Activated CD8-positive, alpha-beta memory T cell treated with anti-CD3 and anti-CD28 coated beads for 24 hours (primary cell): ENCODE measurements around the gene SLC16A7.
"Not testable (repeated sequence)": the region's sequence is repeated elsewhere in the genome, so short reads cannot be mapped to it uniquely, and the experiment has no call there.

Experiments
- DNase-seq: peaks from one replicate; pipeline ENCODE4 v3.0.0-alpha.2; 2020

The SLC16A7 gene, protein sequence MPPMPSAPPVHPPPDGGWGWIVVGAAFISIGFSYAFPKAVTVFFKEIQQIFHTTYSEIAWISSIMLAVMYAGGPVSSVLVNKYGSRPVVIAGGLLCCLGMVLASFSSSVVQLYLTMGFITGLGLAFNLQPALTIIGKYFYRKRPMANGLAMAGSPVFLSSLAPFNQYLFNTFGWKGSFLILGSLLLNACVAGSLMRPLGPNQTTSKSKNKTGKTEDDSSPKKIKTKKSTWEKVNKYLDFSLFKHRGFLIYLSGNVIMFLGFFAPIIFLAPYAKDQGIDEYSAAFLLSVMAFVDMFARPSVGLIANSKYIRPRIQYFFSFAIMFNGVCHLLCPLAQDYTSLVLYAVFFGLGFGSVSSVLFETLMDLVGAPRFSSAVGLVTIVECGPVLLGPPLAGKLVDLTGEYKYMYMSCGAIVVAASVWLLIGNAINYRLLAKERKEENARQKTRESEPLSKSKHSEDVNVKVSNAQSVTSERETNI

DNA sequence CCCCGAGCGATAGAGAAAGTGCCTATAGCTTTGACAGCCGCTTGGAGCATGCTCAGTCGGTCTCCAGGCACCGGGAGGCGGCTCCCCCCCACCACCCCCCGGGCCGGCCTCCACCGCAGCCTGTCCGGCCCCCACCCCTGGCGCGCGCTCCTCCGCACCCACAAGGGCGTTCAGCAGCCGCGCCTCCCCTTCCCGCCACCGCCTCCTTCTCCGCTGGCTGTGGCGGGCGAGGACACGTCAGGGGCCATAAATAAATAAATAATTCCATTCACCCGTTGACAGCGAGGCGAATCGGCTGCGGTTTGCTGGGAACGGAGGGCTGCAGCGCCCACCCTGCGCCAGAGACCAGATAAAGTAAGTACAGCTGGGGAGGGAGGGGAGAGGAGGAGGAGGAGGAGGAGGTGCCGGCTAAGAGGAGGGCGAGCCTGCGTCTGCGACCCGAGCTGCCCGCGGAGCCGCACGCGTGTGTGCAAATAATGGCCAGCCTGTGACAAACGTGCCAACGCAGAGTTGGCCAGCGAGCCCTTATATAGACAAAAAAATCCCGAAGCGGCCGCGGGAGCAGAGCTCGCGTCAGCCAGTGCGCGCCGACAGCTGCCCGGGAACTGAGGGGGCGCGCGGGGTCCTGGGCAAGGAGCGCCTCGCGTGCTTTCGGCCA, at the start of gene SLC16A7:
TSS of gene SLC16A7 (plus strand) at position 147 of the 658 bp plus-strand sequence. CDS start 108,773 bp downstream, outside the sequence.
- peak; percentile 91 for DNase-seq

DNA sequence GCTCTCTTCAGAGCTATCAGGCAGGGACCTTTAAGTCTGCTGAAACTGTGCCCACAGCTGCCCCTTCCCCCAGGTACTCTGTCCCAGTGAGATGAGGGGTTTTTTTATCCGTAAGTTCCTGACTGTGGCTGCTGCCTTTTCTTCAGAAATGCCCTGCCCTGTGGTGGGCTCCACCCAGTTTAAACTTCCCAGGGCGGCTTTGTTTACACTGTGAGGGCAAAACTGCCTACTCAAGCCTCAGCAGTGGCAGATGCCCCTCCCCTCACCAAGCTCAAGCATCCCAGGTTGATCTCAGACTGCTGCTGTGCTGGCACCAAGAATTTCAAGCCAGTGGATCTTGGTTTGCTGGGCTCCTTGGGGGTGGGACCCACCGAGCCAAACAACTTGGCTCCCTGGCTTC, 46.9 kb upstream of the SLC16A7 start:
- DNase-seq, result no peak

DNA sequence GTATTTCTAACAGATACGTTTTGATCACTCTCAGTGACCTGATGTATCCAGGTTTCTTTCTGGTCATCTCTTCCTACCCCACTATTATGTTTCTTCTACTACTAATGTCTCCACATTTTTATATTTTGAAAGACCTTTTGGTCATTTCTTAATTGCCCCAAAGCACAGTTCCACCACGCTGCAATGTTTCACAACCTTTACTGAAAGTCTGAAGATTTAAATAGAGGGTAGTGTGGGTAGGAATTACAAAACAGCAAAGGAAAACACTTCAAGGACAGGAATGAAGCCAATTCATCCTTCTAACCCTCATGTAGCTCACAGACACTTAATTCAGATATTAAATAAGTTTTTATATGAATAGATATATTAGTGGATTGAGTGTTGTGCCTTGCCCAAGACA, 36.1 kb upstream of the SLC16A7 start:
- no peak for DNase-seq

DNA sequence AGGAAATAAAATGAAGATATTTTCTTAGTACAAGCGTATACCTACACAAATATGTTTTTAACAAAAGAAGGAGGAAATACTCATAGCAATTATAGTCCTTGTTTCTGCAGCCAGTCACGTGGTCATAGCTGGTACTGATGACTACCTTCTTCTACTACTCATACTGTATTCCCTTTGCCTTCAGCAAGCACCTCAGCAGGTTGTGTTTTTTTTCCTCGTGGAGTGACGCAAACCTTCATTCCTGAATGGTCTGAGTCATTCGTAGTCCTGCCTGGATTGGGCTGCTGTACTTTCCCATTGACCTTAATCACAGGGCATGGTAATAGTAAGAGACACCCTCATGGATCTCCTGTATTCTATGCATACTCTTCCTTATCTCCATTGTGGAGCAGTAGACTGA, 25.7 kb upstream of the SLC16A7 start:
- no peak for DNase-seq

DNA sequence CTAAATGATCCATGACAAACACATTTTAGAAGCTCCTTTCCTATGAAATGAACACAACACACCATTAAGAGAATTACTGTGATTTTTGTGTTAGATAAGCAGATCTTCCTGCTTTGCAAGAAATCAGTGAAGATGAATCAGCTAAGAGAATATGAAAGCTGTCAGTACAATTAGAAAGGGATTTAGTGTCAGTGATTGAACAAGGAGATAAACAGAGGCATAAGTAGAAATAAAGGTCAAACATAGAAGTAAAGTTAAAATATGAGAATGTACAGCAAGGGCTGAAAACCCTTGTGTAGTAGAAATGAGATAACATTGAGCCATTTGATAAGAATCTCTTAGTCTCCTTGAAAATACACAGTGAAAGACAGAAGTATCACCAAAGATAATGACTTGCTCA, 21.4 kb upstream of the SLC16A7 start:
- no peak for DNase-seq

DNA sequence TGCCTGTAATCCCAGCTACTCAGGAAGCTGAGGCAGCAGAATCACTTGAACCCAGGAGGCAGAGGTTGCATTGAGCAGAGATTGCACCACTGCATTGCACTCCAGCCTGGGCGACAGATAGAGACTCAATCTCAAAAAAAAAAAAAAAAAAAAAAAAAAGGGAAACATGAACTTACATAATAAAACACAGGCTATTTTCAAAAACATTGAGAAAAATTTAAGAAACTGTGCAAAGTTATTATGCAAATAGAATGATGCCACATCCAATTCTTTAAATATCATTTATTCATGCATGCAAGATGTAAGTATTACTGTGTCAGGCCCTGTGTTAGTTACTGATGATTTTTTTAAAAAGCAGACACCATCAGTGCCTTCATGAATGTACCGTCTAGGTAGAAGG, 20.0 kb upstream of the SLC16A7 start:
- DNase-seq, result no peak

DNA sequence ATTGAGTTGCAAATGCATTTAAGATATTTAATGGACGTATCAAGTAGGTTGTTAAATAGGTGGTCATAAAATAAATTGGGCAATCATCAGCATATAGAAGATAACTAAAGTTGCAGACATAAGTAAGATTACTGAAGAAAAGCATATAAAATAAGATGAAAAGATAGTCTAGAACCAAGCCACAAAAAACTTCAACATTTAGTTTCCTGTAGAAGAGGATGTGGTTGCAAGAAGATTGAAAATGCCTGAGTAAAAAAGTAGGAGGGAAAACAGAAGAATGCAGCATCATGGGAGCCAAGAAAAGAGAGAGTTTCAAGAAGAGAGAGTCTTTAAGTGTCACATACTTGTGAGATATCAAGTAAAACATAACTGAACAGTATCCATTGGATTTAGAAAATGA, 17.6 kb upstream of the SLC16A7 start:
- DNase-seq, result no peak

DNA sequence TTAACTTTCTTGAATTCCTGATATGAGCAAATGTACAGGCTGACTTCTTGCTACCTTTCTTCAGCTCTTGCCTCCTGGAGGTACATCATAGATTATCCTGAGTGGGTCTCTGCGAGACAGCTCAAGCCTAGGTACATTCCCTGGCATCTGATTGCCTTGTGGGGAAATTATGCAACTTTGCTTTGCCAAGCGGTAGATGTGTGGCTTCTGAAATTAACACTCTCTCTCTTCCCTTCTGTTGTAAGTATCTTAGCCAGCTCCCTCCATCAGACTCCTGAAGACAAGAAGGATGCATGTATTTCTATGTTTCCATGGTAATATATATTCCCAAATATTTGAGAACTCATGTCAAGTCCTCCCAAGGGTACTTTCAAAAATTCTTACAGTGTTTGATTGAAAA, 16.2 kb upstream of the SLC16A7 start:
- no peak for DNase-seq

DNA sequence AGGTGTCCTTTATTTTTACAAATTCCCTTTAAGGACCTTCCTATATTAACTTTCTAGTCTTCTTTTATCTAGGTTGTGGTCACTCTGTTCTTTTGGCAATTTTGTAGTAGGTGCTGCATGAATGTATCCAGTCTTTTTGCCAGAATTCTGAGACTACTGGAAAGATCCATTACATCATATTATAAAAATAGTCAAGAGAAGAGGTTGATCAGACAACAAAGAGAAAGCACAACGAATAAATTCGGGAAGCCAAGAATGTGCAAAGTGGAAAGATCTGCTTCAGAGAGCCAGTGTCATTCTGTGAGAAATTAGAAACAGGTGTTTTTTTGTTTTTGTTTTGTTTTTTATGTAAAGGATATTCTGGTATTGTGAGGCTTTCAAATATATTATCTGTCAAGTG, 15.8 kb upstream of the SLC16A7 start:
- no peak for DNase-seq

DNA sequence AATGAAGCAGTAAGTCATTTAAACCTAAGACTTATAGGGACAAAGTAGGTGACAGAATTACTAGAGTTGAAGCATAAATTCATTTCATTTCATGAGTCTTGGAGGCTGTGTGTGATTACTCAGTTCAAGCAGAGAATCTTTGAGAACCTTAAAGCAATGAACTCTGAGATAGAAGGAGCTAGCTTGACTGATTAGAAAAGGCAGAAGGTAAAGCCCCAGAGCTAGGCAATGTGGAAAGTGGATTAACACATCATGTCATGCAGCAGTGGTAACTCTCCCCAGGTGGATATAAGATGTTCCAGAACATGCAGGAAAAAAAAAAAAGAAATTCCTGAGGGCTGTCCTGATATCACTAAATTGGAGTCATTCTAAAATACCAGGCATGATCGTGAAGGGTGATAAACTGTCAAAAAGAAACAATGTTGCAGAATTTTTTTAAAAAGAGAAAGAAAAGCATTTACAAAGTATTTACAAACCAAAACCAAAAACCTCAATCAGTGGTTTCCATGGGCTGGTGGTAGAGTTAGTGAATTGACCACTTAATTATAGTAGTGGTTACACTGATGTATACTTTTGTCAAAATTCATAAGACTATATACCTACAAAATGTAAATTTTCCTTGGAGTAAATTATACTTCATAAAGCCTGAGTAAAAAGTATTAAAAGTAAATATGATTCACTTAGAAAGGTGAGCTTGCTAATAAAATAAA, 12.7 kb upstream of the SLC16A7 start:
- no peak for DNase-seq

DNA sequence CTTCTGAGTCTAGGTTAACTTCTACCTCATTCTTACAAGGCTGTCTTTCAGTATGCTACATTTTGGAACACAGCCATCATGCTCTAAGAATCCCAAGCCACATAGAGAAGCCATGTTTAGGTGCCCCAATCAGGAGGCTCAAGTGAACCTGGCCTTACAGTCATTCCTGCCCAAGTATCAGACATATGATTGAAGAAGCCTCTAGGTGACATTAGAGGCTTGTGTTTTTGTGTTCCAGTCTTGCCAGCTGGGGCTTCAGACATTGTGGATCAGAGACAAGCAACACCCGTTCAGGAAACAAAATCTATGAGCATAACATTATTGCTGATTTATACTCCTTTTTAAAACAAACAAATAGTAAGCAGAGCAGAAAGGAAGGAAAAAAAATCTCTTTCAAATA, 8.1 kb upstream of the SLC16A7 start:
- no peak for DNase-seq

DNA sequence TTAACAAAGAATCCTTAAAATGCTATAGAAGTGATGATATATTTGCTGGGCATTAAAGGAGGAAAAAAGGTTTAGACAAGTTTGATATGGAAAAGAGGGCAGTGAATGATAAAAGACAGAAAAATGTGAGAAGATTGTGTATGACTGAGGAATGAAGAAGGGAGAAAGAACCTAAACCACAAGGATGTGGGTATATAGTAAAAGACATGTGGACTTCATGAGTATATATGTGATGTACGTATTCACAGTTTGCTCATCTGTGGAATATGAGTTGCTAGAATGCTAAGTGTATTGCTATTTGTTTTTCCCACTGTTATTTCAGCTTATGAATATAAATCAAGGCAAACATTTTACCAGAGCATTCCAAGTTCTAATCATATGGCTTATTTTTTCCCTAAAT, 2.1 kb upstream of the SLC16A7 start:
- DNase-seq, result no peak

DNA sequence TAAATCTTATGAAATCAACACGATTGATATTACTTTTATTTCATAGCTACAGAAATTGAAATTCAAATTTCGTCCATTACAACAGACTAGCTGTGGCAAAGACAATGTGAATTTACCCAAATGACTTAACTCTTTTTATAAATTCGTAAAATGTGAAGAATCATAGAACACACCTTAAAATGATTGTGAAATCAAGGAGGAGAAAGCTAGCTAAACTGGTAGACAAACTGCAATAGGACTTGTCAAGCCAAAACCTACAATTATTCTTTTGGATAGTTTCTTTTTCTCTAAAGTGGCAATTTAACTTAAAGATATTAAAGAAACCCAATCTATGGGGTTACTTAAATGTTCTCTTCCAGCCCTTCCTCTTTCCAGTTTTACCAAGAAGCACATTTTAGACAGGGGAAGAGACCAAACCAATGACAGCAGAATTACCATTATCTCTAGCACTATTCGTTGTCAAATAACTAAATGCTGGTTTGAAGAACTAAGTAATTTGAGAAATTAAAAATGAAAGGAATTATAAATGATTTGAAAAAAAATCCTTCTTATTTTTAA, 807 bp upstream of the SLC16A7 start:
- DNase-seq, result no peak

DNA sequence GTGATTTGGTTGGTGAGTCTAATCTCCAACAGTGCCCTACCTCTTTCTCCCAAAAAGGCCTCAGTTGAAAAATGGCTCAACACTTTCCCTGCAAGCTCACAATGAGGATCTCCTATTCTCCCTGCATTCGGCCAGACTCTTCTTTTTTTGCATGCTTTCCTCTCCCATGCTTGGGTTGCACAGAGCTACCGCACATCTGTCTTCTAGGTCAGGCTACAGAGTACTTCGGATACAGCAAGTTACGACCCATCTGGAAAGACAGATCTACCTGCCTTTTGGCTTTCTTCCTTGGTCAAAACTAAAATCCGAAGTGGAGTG, 305 bp upstream of the SLC16A7 start:
- DNase-seq, result no peak

DNA sequence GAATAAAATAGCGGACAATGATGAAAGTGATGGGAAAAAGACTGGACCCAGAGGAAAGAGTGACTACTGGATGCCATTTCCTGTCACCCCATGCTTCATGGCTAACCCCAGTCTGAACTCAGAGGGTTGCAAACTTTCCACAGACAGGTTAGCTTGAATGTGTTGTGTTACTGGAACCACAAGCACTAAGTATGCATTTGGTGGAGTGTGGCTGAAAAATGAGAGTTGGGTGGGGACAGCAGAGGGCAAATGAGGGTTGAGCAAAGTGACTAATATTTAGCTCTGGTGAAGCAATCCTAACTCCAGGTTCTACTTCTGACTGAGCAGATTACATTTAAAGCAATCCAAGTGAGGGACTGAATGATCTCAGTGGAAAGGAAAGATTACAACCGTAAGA, 1.6 kb downstream of the SLC16A7 start:
- DNase-seq, result peak; percentile 80

DNA sequence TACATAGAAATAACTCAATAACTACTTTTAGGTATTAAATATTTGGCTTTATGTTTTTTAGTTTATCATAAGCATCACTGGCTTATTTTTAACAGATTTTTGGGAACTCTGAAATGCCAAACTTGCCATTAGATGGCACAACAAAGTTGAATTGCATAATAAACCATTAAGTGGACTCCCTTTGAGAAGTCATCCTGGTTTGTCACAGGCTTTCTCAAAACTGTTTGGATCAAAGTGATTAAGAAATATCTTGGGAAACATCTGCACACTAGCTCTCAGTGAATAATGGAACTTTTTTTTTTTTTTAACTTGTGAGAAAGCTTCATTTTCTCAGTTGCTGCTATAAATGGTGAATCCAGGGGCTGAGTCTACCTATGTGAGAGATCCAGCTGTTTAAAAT, 4.3 kb downstream of the SLC16A7 start:
- no peak for DNase-seq

DNA sequence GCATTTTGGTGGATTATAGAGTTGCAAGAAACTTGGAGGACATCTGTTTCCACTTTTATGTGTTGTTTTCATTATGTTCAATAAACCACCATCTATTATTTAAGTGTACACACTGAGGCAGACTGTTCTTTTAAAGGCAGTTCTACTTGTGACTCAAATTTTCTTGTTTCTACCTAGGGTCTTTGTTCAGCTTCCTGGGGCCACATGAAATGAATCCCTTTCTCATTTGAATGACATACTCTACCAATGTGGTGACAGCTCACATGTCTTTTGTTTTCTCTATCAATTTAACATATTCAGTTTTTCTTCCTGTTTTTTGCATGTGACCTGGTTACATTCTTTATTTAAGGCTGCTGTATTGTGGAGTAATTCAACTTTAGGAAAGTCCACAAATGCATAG, 7.9 kb downstream of the SLC16A7 start:
- no peak for DNase-seq

DNA sequence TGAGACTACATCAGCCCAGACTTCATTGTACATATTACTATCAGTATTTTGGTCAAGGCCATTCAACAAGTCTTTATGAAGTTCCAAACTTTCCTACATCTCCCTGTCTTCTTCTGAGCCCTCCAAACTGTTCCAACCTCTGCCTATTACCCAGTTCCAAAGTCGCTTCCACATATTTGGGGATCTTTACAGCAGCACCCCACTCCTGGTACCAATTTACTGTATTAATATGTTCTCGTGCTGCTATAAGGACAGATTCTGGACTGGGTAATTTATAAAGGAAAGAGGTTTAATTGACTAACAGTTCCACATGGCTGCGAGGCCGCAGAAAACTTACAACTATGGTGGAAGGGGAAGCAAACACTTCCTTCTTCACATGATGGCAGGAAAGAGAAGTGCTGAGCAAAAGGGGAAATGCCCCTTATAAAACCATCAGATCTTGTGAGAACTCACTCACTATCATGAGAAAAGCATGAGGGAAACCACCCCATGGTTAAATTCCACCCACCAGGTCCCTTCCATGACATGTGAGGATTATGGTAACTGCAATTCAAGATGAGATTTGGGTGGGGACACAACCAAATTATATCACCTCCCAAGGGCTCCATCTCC, 17.1 kb downstream of the SLC16A7 start:
- not testable (repeated sequence) for DNase-seq

DNA sequence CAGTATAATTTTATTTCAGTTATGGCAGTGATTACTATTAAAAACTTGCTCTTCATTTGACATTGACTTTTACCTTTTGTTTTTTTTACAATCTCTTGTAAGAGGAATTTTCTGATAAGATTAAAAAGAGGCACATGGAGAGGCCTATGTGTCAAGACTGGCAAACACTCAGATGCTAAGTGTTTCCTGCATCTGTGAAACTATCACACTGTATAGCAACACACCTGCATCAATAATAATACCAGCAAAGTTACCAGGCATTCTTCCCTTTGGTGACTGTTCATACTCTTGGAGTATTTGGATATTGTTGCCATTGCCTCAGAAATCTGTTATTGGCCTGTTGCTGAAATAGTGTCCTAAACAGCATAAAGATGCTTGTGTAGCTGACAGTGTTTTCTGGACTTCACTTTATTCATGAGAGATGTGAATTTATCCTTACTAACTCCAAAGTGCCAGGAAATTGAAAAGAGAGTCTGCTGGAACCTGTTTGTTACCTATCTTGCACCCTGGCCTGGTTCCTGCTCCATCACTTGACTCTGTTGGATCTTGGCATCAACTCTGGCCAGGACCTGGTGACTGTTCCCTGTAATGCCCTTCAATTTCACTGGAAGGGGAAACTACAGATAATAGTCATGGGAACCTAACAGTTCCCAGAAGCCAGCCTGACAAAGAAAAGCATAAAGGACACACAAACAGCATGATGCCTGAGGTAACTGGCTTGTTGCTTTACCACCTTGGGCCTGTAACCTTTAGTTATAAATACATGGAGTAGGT, 19.8 kb downstream of the SLC16A7 start:
- DNase-seq, result no peak

DNA sequence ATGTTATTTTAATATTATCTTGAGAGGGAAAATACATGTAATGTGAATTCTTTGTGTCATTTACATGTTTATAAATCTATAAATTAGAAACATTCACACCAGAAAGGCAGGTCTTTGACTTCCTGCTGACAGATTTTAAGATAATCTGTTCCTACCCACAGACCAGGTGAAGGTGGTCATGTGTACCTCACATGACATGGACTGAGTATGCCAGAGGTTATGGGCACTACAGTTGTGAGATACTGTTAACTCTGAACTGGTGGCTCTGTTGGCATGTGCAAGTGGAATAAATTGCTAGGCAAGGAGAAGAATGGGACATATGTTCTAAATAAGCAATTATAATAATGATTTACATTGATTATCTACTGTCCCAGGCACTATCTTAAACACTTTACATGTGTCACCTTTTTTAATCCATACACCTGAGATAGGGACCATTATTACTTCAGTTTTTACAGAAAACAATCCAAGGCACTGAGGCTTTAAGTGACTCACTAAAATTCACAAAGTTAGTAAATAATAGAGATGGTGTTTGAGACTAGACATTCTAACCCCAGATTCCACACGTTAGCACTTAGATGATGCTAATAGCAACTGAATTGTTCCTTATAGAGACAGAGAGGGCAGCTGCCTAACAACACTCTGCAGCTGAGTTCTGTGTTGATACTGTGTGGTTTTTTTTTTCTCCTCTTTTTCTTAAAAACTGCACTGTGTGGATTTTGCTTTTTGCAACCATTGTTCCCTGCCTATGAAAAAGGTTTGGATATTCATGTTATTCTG, 23.8 kb downstream of the SLC16A7 start:
- DNase-seq, result no peak

DNA sequence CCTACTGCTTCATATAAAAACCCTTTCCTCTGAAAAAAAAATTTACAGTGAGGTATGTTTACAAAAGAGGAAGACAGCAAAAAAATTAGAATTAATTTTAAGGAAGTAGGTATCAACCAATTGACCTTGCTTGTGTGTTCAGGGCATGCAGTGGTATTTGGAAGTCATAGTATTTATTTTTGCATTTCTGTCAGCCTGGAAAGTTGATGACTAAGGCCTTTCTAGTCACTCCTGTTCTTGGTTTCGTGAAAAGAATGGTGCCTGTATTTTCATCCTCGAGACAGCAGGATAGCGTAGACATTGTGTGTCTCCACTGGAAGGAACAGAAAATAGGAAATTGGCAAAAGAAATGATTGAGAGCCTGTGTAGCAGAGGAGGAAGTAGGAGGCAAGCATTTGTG, 24.5 kb downstream of the SLC16A7 start:
- DNase-seq, result no peak
